Measurements from ENCODE around the gene GALK2.
A peak's percentile ranks its signal among the peaks of the same experiment; 100 is the strongest.

Gene GALK2

GRCh38 chr15:49306551-49306950 is 136.5 kb downstream of the GALK2 start:
- H3K4me1 ChIP-seq (ENCODE audit: low read length): peaks cover 37% of the 10 kb centered on the region
- no peak overlapping the region for H3K4me3 ChIP-seq (ENCODE audit: low read length)
- no peaks in the 10 kb centered on the region for H3K79me2 ChIP-seq (ENCODE audit: low read length)
- no peaks in the 10 kb centered on the region for H3K36me3 ChIP-seq (replicated peaks; ENCODE audit: insufficient read depth, low read length)
- H3K27ac ChIP-seq (ENCODE audit: low read length): 0 out of 2 replicates have a peak overlapping the region, but pooled peaks have one; percentile 47
- TF ChIP-seq EZH2phosphoT487 (IDR thresholded peaks at IDR 0.05; ENCODE audit: low read length) (no peak), CTCF (IDR thresholded peaks at IDR 0.05; ENCODE audit: low read length) (no peak), EZH2 (optimal IDR thresholded peaks at IDR 0.05; ENCODE audit: low read depth, low read length) (no peak)
- no peaks in the 10 kb centered on the region for H3K27me3 ChIP-seq (replicated peaks; ENCODE audit: insufficient read depth, low read length)
- no peaks in the 10 kb centered on the region for H3K9me2 ChIP-seq (replicated peaks; ENCODE audit: insufficient read depth, low read length)
- no peak overlapping the region for H3K9ac ChIP-seq (ENCODE audit: low read length)
- no peak for DNase-seq
- H3K9me3 ChIP-seq (replicated peaks; ENCODE audit: insufficient read depth, low read length): no peaks in the 10 kb centered on the region
- no peaks in the 10 kb centered on the region; the same call in 1 of the 2 replicates for H3F3A ChIP-seq (ENCODE audit: insufficient read depth, low read length)
- H4K20me1 ChIP-seq (ENCODE audit: insufficient read depth, low read length): no peaks in the 10 kb centered on the region
- H3K4me2 ChIP-seq (ENCODE audit: low read depth, low read length): peak overlapping the region; percentile 56; the same call in 1 of the 2 replicates
- no peak overlapping the region for H2AFZ ChIP-seq (ENCODE audit: low read length)

GRCh38 chr15:49308686-49309085 is 138.6 kb downstream of the GALK2 start:
- Histone ChIP-seq H3K4me3 (ENCODE audit: low read length) (no peak overlapping the region), H2AFZ (ENCODE audit: low read length) (no peak overlapping the region), H3K27me3 (replicated peaks; ENCODE audit: insufficient read depth, low read length) (no peaks in the 10 kb centered on the region), H3K36me3 (replicated peaks; ENCODE audit: insufficient read depth, low read length) (no peaks in the 10 kb centered on the region), H3K4me2 (ENCODE audit: low read depth, low read length) (no peak overlapping the region), H3K9me2 (replicated peaks; ENCODE audit: insufficient read depth, low read length) (no peaks in the 10 kb centered on the region), H3K79me2 (ENCODE audit: low read length) (no peaks in the 10 kb centered on the region; the same call in 1 of the 2 replicates), H3K9me3 (replicated peaks; ENCODE audit: insufficient read depth, low read length) (no peaks in the 10 kb centered on the region), H4K20me1 (ENCODE audit: insufficient read depth, low read length) (no peaks in the 10 kb centered on the region), H3K9ac (ENCODE audit: low read length) (no peak overlapping the region), H3K4me1 (ENCODE audit: low read length) (peaks cover 31% of the 10 kb centered on the region), H3F3A (ENCODE audit: insufficient read depth, low read length) (no peaks in the 10 kb centered on the region; the same call in 1 of the 2 replicates), H3K27ac (ENCODE audit: low read length) (no peak overlapping the region)
- TF ChIP-seq EZH2 (optimal IDR thresholded peaks at IDR 0.05; ENCODE audit: low read depth, low read length): no peak
- TF ChIP-seq EZH2phosphoT487 (IDR thresholded peaks at IDR 0.05; ENCODE audit: low read length): no peak
- no peak for TF ChIP-seq CTCF (IDR thresholded peaks at IDR 0.05; ENCODE audit: low read length)
- no peak for DNase-seq

GRCh38 chr15:49309889-49310288 is 139.8 kb downstream of the GALK2 start:
- H3K27ac ChIP-seq (ENCODE audit: low read length): no peak overlapping the region
- no peaks in the 10 kb centered on the region for H4K20me1 ChIP-seq (ENCODE audit: insufficient read depth, low read length)
- TF ChIP-seq EZH2 (optimal IDR thresholded peaks at IDR 0.05; ENCODE audit: low read depth, low read length) (no peak), EZH2phosphoT487 (IDR thresholded peaks at IDR 0.05; ENCODE audit: low read length) (no peak), CTCF (IDR thresholded peaks at IDR 0.05; ENCODE audit: low read length) (no peak)
- H3K9me3 ChIP-seq (replicated peaks; ENCODE audit: insufficient read depth, low read length): no peaks in the 10 kb centered on the region
- H3K4me1 ChIP-seq (ENCODE audit: low read length): peaks cover 22% of the 10 kb centered on the region
- H3K27me3 ChIP-seq (replicated peaks; ENCODE audit: insufficient read depth, low read length): no peaks in the 10 kb centered on the region
- H3K4me3 ChIP-seq (ENCODE audit: low read length): no peak overlapping the region
- H2AFZ ChIP-seq (ENCODE audit: low read length): no peak overlapping the region
- H3K79me2 ChIP-seq (ENCODE audit: low read length): no peaks in the 10 kb centered on the region; the same call in 1 of the 2 replicates
- no peaks in the 10 kb centered on the region; the same call in 1 of the 2 replicates for H3F3A ChIP-seq (ENCODE audit: insufficient read depth, low read length)
- H3K9me2 ChIP-seq (replicated peaks; ENCODE audit: insufficient read depth, low read length): no peaks in the 10 kb centered on the region
- H3K4me2 ChIP-seq (ENCODE audit: low read depth, low read length): no peak overlapping the region
- no peak overlapping the region for H3K9ac ChIP-seq (ENCODE audit: low read length)
- H3K36me3 ChIP-seq (replicated peaks; ENCODE audit: insufficient read depth, low read length): no peaks in the 10 kb centered on the region
- DNase-seq: no peak

All from MM.1S (cell line).